ENCODE data around the gene OTULINL. TPM values are rescaled to one million over a fixed set of nuclear protein-coding genes. Genes with fewer than 3 reads are reported as not detected.

OTULINL gene
- total and polyA plus RNA-seq, 2 of the 8 experiments (the other 6 are each of a cell fraction or from before 2014, with no cell fraction given): 3.1 to 8.3 TPM

GRCh38 chr5:14628346-14628745, 46.8 kb downstream of the OTULINL start:
- ChIA-PET CTCF (ENCODE audit: partially characterized antibody) (interaction anchor here (0.7 to 1.5 kb wide), 2 partner anchors 11 to 640 kb away, joined by 3 read pairs; no protein-coding TSS in a partner anchor), POLR2A (ENCODE audit: partially characterized antibody) (no interaction called here)
- TF ChIP-seq SIN3A (conservative IDR thresholded peaks at IDR 0.05 in 1 of 2, IDR thresholded peaks at IDR 0.05 in 1 of 2; ENCODE audit: low read depth in 1 of 2, low read length in 2 of 2) (peak in 1 of 2 experiments; percentile 52; a peak in 1 of 4 replicates), YY1 (IDR thresholded peaks at IDR 0.05; ENCODE audit: low read depth, low read length) (no peak), TEAD4 (IDR thresholded peaks at IDR 0.05; ENCODE audit: low read depth, low read length) (peak; percentile 81)
- Histone ChIP-seq H2BK5ac (ENCODE audit: low read depth, low read length) (no peak overlapping the region), H3K27ac (ENCODE audit: low read depth, low read length) (no peak overlapping the region), H2BK120ac (replicated peaks; ENCODE audit: low read depth, low read length) (no peak overlapping the region), H3K4me1 (replicated peaks in 1 of 4; ENCODE audit: control insufficient read depth in 3 of 4, insufficient read depth in 4 of 4, low read length in 3 of 4) (no peaks in the 10 kb centered on the region), H4K5ac (ENCODE audit: insufficient read length, low read depth, low read length) (no peak overlapping the region), H3K56ac (replicated peaks; ENCODE audit: insufficient read length, low read depth, low read length) (no peak overlapping the region), H2AK5ac (ENCODE audit: low read depth, low read length) (no peak overlapping the region), H3K9me3 (ENCODE audit: insufficient read depth in 2 of 2, low read depth in 1 of 2, low read length in 1 of 2) (no peaks in the 10 kb centered on the region), H2AFZ (ENCODE audit: low read length) (no peak overlapping the region), H3K4me3 (ENCODE audit: extremely low read depth in 1 of 4, insufficient read depth in 2 of 4, low read depth in 3 of 4, low read length in 4 of 4) (no peak overlapping the region), H3K9ac (replicated peaks in 1 of 4; ENCODE audit: extremely low read depth in 1 of 4, low read depth in 3 of 4, low read length in 3 of 4) (no peak overlapping the region), H3K27me3 (replicated peaks in 1 of 4; ENCODE audit: control insufficient read depth in 3 of 4, extremely low read depth in 1 of 4, insufficient read depth in 3 of 4, low read length in 3 of 4) (no peaks in the 10 kb centered on the region), H2BK15ac (ENCODE audit: low read length) (no peak overlapping the region), H3K23ac (ENCODE audit: insufficient read length) (no peak overlapping the region), H2BK12ac (ENCODE audit: low read depth, low read length) (no peak overlapping the region), H3K14ac (ENCODE audit: insufficient read length) (no peak overlapping the region), H3K79me2 (ENCODE audit: control insufficient read depth in 1 of 2, insufficient read depth in 2 of 2, low read length in 2 of 2) (no peaks in the 10 kb centered on the region), H3K18ac (ENCODE audit: extremely low read depth, low read length) (no peak overlapping the region), H3K4me2 (ENCODE audit: insufficient read depth in 1 of 2, low read depth in 2 of 2, low read length in 2 of 2) (no peak overlapping the region), H4K20me1 (replicated peaks in 1 of 2; ENCODE audit: control insufficient read depth in 1 of 2, insufficient read depth in 2 of 2, low read length in 2 of 2) (no peaks in the 10 kb centered on the region), H3K23me2 (ENCODE audit: low read depth, low read length) (no peaks in the 10 kb centered on the region), H4K91ac (replicated peaks; ENCODE audit: insufficient read length, low read length) (no peak overlapping the region), H4K8ac (ENCODE audit: extremely low read depth, insufficient read depth, low read length) (no peak overlapping the region), H3K79me1 (ENCODE audit: low read depth, low read length) (no peaks in the 10 kb centered on the region), H2BK20ac (ENCODE audit: low read length) (no peak overlapping the region), H3K36me3 (ENCODE audit: control insufficient read depth in 2 of 4, insufficient read depth in 4 of 4, low read length in 3 of 4) (no peaks in the 10 kb centered on the region), H3K4ac (replicated peaks; ENCODE audit: insufficient read length, low read depth, low read length) (no peak overlapping the region)
- peak in 1 of 2 experiments; percentile 62 for DNase-seq (ENCODE audit: low read depth in 1 of 2, low spot score in 2 of 2)
- WGBS, 2 experiments (ENCODE audit: extremely low coverage in 1 of 2, insufficient coverage in 1 of 2, insufficient read length in 1 of 2, insufficient replicate concordance in 2 of 2, low coverage in 1 of 2, low lambda C conversion rate in 2 of 2, missing lambda C conversion rate in 1 of 2): 24% methylated on average over 3 of the region's 3 CpGs; no CpG with 5 or more reads in 1 of the 2 experiments
- FAIRE-seq: peak; percentile 63

Measured in H1 (cell line).